ENCODE data around the gene RUNX2. TPM values are rescaled to one million over a fixed set of nuclear protein-coding genes. Genes with fewer than 3 reads are reported as not detected.

RUNX2 gene
- total RNA-seq, 1 donor from 2014 or later: 0.09 TPM

- Histone ChIP-seq H3K79me2 (ENCODE audit: low read depth) (no peaks in the 10 kb centered on the region), H2AFZ (replicated peaks) (no peak overlapping the region), H3K9me3 (ENCODE audit: low read depth) (no peaks in the 10 kb centered on the region), H3F3A (ENCODE audit: low read depth) (no peaks in the 10 kb centered on the region), H3K27ac (no peak overlapping the region), H3K27me3 (peaks cover 32% of the 10 kb centered on the region), H3K4me1 (no peaks in the 10 kb centered on the region), H3K36me3 (no peaks in the 10 kb centered on the region), H4K20me1 (ENCODE audit: low read depth) (no peaks in the 10 kb centered on the region), H3K4me3 (no peak overlapping the region), H3K4me2 (no peak overlapping the region), H3K9ac (no peak overlapping the region)
- no peak overlapping the region for H3K4me3 Mint-ChIP-seq
- H3K27me3 Mint-ChIP-seq (ENCODE audit: insufficient read depth, low read depth): peaks cover 14% of the 10 kb centered on the region
- no peaks in the 10 kb centered on the region for H3K36me3 Mint-ChIP-seq
- DNase-seq (ENCODE audit: low spot score): no peak
- no peaks in the 10 kb centered on the region for H3K4me1 Mint-ChIP-seq
- no peak overlapping the region for H3K27ac Mint-ChIP-seq
- TF ChIP-seq EZH2 (IDR thresholded peaks at IDR 0.05) (no peak), CTCF (IDR thresholded peaks at IDR 0.05) (no peak), EZH2phosphoT487 (IDR thresholded peaks at IDR 0.05) (no peak)
- peaks cover 3% of the 10 kb centered on the region for H3K9me3 Mint-ChIP-seq
Measured at GRCh38 chr6:45658400-45658799, 330.3 kb downstream of the RUNX2 start.

GRCh38 chr6:45658958-45659357 lies 330.8 kb downstream of the RUNX2 start:
- H3K27me3 ChIP-seq: peaks cover 38% of the 10 kb centered on the region
- no peak for TF ChIP-seq CTCF (IDR thresholded peaks at IDR 0.05)
- TF ChIP-seq EZH2 (IDR thresholded peaks at IDR 0.05): no peak
- no peak for TF ChIP-seq EZH2phosphoT487 (IDR thresholded peaks at IDR 0.05)
- peaks cover 4% of the 10 kb centered on the region for H3K9me3 Mint-ChIP-seq

GRCh38 chr6:45661661-45662060 lies 333.5 kb downstream of the RUNX2 start:
- Mint-ChIP-seq H3K27me3 (ENCODE audit: insufficient read depth, low read depth) (peaks cover 24% of the 10 kb centered on the region), H3K4me3 (no peak overlapping the region), H3K4me1 (peaks cover 20% of the 10 kb centered on the region), H3K9me3 (peaks cover 5% of the 10 kb centered on the region), H3K36me3 (peaks cover 2% of the 10 kb centered on the region), H3K27ac (no peak overlapping the region)
- Histone ChIP-seq H3F3A (ENCODE audit: low read depth) (peaks cover 11% of the 10 kb centered on the region), H4K20me1 (ENCODE audit: low read depth) (no peaks in the 10 kb centered on the region), H3K27me3 (peaks cover 51% of the 10 kb centered on the region), H3K4me1 (peaks cover 16% of the 10 kb centered on the region), H3K9ac (no peak overlapping the region), H3K4me3 (no peak overlapping the region), H3K79me2 (ENCODE audit: low read depth) (no peaks in the 10 kb centered on the region), H3K36me3 (no peaks in the 10 kb centered on the region), H2AFZ (replicated peaks) (no peak overlapping the region), H3K9me3 (ENCODE audit: low read depth) (no peaks in the 10 kb centered on the region), H3K4me2 (no peak overlapping the region), H3K27ac (no peak overlapping the region)
- TF ChIP-seq CTCF (IDR thresholded peaks at IDR 0.05): no peak
- no peak for TF ChIP-seq EZH2 (IDR thresholded peaks at IDR 0.05)
- no peak for TF ChIP-seq EZH2phosphoT487 (IDR thresholded peaks at IDR 0.05)
- no peak for DNase-seq (ENCODE audit: low spot score)

More at GRCh38 chr6:45658958-45659357, 330.8 kb downstream of the RUNX2 start:
- H3K27me3 Mint-ChIP-seq (ENCODE audit: insufficient read depth, low read depth): peaks cover 18% of the 10 kb centered on the region
- no peak overlapping the region for H3K27ac Mint-ChIP-seq
- H3K4me3 Mint-ChIP-seq: no peak overlapping the region
- H3F3A ChIP-seq (ENCODE audit: low read depth): no peaks in the 10 kb centered on the region
- no peak overlapping the region for H3K9ac ChIP-seq
- H3K4me1 ChIP-seq: peaks cover 2% of the 10 kb centered on the region
- H3K79me2 ChIP-seq (ENCODE audit: low read depth): no peaks in the 10 kb centered on the region
- no peak overlapping the region for H3K4me2 ChIP-seq
- DNase-seq (ENCODE audit: low spot score): no peak
- H3K36me3 Mint-ChIP-seq: peaks cover under 1% of the 10 kb centered on the region
- H4K20me1 ChIP-seq (ENCODE audit: low read depth): no peaks in the 10 kb centered on the region
- H3K4me3 ChIP-seq: no peak overlapping the region
- H2AFZ ChIP-seq (replicated peaks): no peak overlapping the region
- H3K9me3 ChIP-seq (ENCODE audit: low read depth): no peaks in the 10 kb centered on the region
- H3K36me3 ChIP-seq: no peaks in the 10 kb centered on the region
- H3K27ac ChIP-seq: no peak overlapping the region
- peaks cover 1% of the 10 kb centered on the region for H3K4me1 Mint-ChIP-seq
